ENCODE measurements around the gene COL1A2. TPM values are rescaled to one million over a fixed set of nuclear protein-coding genes. Genes with fewer than 3 reads are reported as not detected.
A peak's percentile ranks its signal among the peaks of the same experiment; 100 is the strongest.

Gene COL1A2
- total RNA-seq, 4 donors from 2014 or later: 59.1 to 10,885 (median 259) TPM

GRCh38 chr7:94417306-94417705 is 22.6 kb downstream of the COL1A2 start:
- no peak for DNase-seq
- Histone ChIP-seq H3K27ac (peak overlapping the region; percentile 74 to 98), H3K27me3 (no peaks in the 10 kb centered on the region), H3K9me3 (no peaks in the 10 kb centered on the region), H3K4me3 (no peak overlapping the region), H3K4me1 (peaks cover 4% of the 10 kb centered on the region in 2 donors), H3K36me3 (no peaks in the 10 kb centered on the region)
- TF ChIP-seq POLR2A (IDR thresholded peaks at IDR 0.05) (no peak), CTCF (IDR thresholded peaks at IDR 0.05) (no peak)
- intact Hi-C loops (cut with DNase I; ENCODE audit: low total_unique reads): no loop called here

GRCh38 chr7:94417901-94418300 is 23.2 kb downstream of the COL1A2 start:
- no peaks in the 10 kb centered on the region for H3K36me3 ChIP-seq
- no peaks in the 10 kb centered on the region for H3K27me3 ChIP-seq
- TF ChIP-seq POLR2A (IDR thresholded peaks at IDR 0.05) (no peak), CTCF (IDR thresholded peaks at IDR 0.05) (no peak)
- H3K4me3 ChIP-seq: no peak overlapping the region
- DNase-seq: no peak
- peaks cover 0 to 4% of the 10 kb centered on the region in 2 donors for H3K4me1 ChIP-seq
- intact Hi-C loops (cut with DNase I; ENCODE audit: low total_unique reads): no loop called here
- peak overlapping the region; percentile 74 to 98 for H3K27ac ChIP-seq
- H3K9me3 ChIP-seq: no peaks in the 10 kb centered on the region

- peak overlapping the region; percentile 74 to 98 for H3K27ac ChIP-seq
- peaks cover 0 to 4% of the 10 kb centered on the region in 2 donors for H3K4me1 ChIP-seq
- intact Hi-C loops (cut with DNase I; ENCODE audit: low total_unique reads): no loop called here
- H3K9me3 ChIP-seq: no peaks in the 10 kb centered on the region
- H3K36me3 ChIP-seq: no peaks in the 10 kb centered on the region
- H3K4me3 ChIP-seq: no peak overlapping the region
- DNase-seq: no peak
- no peak for TF ChIP-seq POLR2A (IDR thresholded peaks at IDR 0.05)
- TF ChIP-seq CTCF (IDR thresholded peaks at IDR 0.05): no peak
- no peaks in the 10 kb centered on the region for H3K27me3 ChIP-seq
Measured at GRCh38 chr7:94418851-94419250, 24.2 kb downstream of the COL1A2 start.

GRCh38 chr7:94420328-94420727 is 25.6 kb downstream of the COL1A2 start:
- TF ChIP-seq POLR2A (IDR thresholded peaks at IDR 0.05) (no peak), CTCF (IDR thresholded peaks at IDR 0.05) (no peak)
- Histone ChIP-seq H3K27ac (peak overlapping the region; percentile 74 to 98), H3K36me3 (no peaks in the 10 kb centered on the region), H3K27me3 (no peaks in the 10 kb centered on the region), H3K9me3 (no peaks in the 10 kb centered on the region), H3K4me3 (no peak overlapping the region), H3K4me1 (peaks cover 0 to 5% of the 10 kb centered on the region in 2 donors)
- no peak for DNase-seq
- intact Hi-C loops (cut with DNase I; ENCODE audit: low total_unique reads): no loop called here

- intact Hi-C loops (cut with DNase I; ENCODE audit: low total_unique reads): no loop called here
- H3K9me3 ChIP-seq: no peaks in the 10 kb centered on the region
- no peak overlapping the region for H3K4me3 ChIP-seq
- H3K27me3 ChIP-seq: no peaks in the 10 kb centered on the region
- peak overlapping the region; percentile 74 to 98 for H3K27ac ChIP-seq
- TF ChIP-seq POLR2A (IDR thresholded peaks at IDR 0.05) (no peak), CTCF (IDR thresholded peaks at IDR 0.05) (no peak)
- H3K4me1 ChIP-seq: peaks cover 0 to 5% of the 10 kb centered on the region in 2 donors
- no peak for DNase-seq
- no peaks in the 10 kb centered on the region for H3K36me3 ChIP-seq
Measured at GRCh38 chr7:94421681-94422080, 27.0 kb downstream of the COL1A2 start.
